Mucosa of rectum (tissue), 2 donors: ENCODE data around the gene C3orf52.
"Not testable (repeated sequence)": the region's sequence is repeated elsewhere in the genome, so short reads cannot be mapped to it uniquely, and the experiment has no call there.

Experiments
- H3K27ac ChIP-seq, 2 donors: one replicate each; pipeline ENCODE4 v1.7.0; 2013; ENCODE audit warnings: inconsistent platforms in 2 of 2, low read depth in 2 of 2, low read length in 2 of 2
- H3K27me3 ChIP-seq, 2 donors: one replicate each; pipeline ENCODE4 v1.7.0; 2013; ENCODE audit warnings: low read length in 2 of 2; ENCODE audit not compliant: control insufficient read depth in 2 of 2, insufficient read depth in 2 of 2
- H3K36me3 ChIP-seq, 2 donors: one replicate each; pipeline ENCODE4 v1.7.0; 2013; ENCODE audit warnings: low read length in 2 of 2; ENCODE audit not compliant: control insufficient read depth in 2 of 2, insufficient read depth in 2 of 2
- H3K4me1 ChIP-seq, 2 donors: one replicate each; pipeline ENCODE4 v1.7.0; 2013; ENCODE audit warnings: low read length in 2 of 2, mild to moderate bottlenecking in 1 of 2; ENCODE audit not compliant: control insufficient read depth in 2 of 2, insufficient read depth in 2 of 2
- H3K4me3 ChIP-seq, 2 donors: one replicate each; pipeline ENCODE4 v1.7.0; 2013; ENCODE audit warnings: low read length in 2 of 2
- H3K9ac ChIP-seq, 2 donors: one replicate each; pipeline ENCODE4 v1.7.0; 2013; ENCODE audit warnings: low read length in 2 of 2, low read depth in 1 of 2, mild to moderate bottlenecking in 1 of 2
- H3K9me3 ChIP-seq, 2 donors: one replicate each; pipeline ENCODE4 v1.7.0; 2013; ENCODE audit warnings: low read length in 2 of 2; ENCODE audit not compliant: control insufficient read depth in 2 of 2
- donor health status: healthy.
- donor health status: Normal muscosa, but diverticular disease.

C3orf52 gene

DNA sequence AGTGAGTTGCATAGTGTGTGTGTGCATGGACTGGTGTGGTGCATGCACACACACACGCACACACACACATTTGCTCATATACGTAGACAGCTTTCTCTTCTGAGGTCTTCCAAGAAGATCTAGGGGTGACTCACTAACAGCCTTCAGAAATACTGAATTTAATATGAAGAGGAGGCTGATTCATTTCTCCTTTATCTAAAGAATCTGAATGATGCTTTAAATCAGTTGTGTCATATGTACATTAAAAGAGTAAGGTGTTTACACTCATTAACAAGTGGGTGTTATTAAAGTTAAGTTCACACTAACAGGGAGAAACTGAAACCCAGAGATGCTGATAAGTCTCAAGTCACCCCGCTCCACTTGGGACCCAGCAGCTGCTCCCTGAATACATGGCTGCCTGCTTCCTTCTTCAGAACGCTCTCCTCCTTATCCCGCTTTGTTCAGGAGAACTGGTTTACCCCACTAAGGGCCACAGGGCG is 29.7 kb upstream of the C3orf52 start:
- Histone ChIP-seq H3K4me1 (no peaks in the 10 kb centered on the region), H3K4me3 (no peak overlapping the region), H3K9me3 (no peaks in the 10 kb centered on the region), H3K9ac (no peak overlapping the region), H3K27me3 (no peaks in the 10 kb centered on the region), H3K27ac (no peak overlapping the region), H3K36me3 (no peaks in the 10 kb centered on the region)

DNA sequence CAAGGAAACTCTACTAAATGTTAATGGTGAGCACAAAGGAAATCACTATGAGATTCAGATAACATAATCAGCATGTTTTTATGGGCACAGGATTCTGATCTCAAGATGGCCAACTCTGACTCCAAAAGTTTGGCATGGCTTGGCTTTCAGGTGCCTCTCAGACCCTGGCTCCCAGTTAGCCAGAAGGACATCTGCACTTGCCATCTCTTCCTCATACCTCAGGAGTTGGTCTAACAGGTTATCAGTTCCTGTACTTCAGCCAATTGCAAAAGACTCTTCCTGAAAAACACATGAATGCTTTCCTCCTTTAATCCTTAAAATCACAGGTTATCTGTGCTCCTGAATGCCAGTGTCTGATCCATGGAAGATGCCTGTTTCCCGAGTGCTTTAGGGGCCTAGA is 26.7 kb upstream of the C3orf52 start:
- H3K9me3 ChIP-seq, result no peaks in the 10 kb centered on the region

DNA sequence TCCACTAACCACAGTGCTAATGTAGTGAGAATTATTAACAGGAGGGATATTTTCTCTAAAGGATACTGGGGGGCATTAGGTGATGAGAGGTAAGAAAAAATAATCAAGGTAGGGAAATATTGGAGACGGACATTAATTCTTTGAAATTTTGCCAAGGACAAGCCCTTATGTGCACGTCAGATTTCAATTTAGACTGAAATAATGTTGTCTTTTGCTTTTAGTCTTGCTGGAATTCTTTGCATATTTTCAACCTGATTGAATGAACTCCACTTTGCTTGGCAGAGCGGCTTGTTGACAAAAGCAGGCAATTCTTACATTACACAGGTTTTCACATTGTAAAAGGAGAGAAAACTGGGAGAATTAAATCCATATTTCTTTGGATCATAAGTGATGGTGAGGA is 25.0 kb upstream of the C3orf52 start:
- Histone ChIP-seq H3K27ac (no peak overlapping the region), H3K4me1 (no peaks in the 10 kb centered on the region), H3K36me3 (no peaks in the 10 kb centered on the region), H3K9me3 (no peaks in the 10 kb centered on the region), H3K4me3 (no peak overlapping the region), H3K9ac (no peak overlapping the region), H3K27me3 (no peaks in the 10 kb centered on the region)

More for the DNA sequence above, 26.7 kb upstream of the C3orf52 start:
- H3K27ac ChIP-seq, result no peak overlapping the region
- no peaks in the 10 kb centered on the region for H3K4me1 ChIP-seq
- H3K4me3 ChIP-seq, result no peak overlapping the region
- no peak overlapping the region for H3K9ac ChIP-seq
- no peaks in the 10 kb centered on the region for H3K27me3 ChIP-seq
- no peaks in the 10 kb centered on the region for H3K36me3 ChIP-seq

DNA sequence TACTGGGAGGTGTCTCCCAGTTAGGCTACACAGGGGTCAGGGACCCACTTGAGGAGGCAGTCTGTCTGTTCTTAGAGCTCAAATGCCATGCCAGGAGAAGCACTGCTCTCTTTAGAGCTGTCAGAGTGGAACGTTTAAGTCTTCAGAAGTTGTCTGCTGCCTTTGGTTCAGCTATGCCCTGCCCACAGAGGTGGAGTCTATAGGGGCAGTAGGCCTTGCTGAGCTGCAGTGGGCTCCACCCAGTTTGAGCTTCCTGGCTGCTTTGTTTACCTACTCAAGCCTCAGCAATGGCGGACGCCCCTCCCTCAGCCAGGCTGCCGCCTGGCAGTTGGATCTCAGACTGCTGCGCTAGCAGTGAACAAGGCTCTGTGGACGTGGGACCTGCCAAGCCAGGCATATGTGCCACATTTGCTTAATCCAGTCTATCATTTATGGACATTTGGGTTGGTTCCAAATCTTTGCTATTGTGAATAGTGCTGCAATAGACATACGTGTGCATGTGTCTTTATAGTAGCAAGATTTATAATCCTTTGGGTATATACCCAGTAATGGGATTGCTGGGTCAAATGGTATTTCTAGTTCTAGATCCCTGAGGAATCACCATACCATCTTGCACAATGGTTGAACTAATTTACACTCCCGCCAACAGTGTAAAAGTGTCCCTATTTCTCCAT is 13.7 kb upstream of the C3orf52 start:
- not testable (repeated sequence) for H3K9me3 ChIP-seq, H3K36me3 ChIP-seq, H3K27me3 ChIP-seq
- H3K4me1 ChIP-seq, result peaks cover 8 to 20% of the 10 kb centered on the region in 2 donors
- peak overlapping the region in 1 of 2 donors; percentile 47 for H3K9ac ChIP-seq
- H3K4me3 ChIP-seq, result peak overlapping the region in 1 of 2 donors; percentile 54
- H3K27ac ChIP-seq, result peak overlapping the region; percentile 70 to 77

DNA sequence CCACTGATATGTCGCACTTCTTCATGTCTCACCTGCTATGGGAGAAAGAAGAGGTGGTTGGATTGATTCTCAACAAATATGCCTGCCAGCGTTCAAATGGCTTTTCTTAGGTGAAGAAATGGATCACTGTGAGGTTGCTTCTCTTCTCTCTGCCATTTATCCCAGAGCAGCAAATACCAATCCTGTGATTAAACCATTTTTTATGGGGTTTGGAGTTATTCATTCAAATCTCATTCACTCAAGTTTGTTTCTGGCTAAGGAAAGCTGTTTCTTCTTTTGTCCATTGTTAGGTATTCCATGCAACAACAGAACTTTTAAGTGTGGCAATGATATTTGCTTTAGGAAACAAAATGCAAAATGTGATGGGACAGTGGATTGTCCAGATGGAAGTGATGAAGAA is 12.2 kb upstream of the C3orf52 start:
- no peak overlapping the region for H3K27ac ChIP-seq
- H3K9me3 ChIP-seq, result no peaks in the 10 kb centered on the region
- H3K9ac ChIP-seq, result no peak overlapping the region
- no peaks in the 10 kb centered on the region for H3K27me3 ChIP-seq
- H3K36me3 ChIP-seq, result no peaks in the 10 kb centered on the region
- H3K4me3 ChIP-seq, result no peak overlapping the region
- peaks cover 8 to 20% of the 10 kb centered on the region in 2 donors for H3K4me1 ChIP-seq

DNA sequence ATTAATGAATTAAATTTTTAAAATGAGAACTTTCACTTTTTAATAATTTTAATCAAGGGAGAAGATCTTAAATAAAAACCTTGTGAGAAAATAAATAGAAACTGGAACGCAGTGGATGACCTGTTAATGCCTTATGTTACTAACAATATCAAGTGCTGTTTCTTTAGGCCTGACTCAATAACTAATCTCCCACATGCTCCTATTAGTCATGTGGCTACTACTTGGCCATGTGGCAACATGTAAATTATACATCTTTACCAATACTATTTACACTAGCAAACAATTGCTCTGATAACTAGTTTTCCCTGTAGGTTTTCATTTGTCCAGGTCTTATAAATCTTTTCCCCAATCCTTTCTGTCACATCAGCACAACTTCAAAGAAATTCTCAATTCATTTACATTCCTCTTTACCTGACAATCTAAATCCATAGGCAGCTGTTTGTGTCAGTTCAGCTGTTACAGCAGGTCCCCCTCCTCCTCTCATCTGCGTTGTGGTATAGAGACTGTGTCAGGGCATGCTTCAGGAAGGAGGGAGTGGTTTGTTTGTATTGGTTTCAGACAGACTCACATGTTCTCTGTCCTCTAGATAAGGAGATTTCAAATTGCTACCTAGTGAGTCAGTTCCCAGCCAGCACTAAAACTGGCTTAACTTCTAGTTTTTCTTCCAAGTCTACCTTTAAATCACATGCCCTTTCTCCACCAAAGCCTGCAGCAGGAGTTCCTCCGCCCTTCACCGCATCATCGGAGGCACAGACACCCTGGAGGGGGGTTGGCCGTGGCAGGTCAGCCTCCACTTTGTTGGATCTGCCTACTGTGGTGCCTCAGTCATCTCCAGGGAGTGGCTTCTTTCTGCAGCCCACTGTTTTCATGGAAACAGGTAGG is 11.3 kb upstream of the C3orf52 start:
- H3K4me3 ChIP-seq, result peak overlapping the region; percentile 45 to 68
- H3K27me3 ChIP-seq, result no peaks in the 10 kb centered on the region
- peaks cover 8 to 20% of the 10 kb centered on the region in 2 donors for H3K4me1 ChIP-seq
- H3K27ac ChIP-seq, result peak overlapping the region; percentile 81 to 88
- no peaks in the 10 kb centered on the region for H3K36me3 ChIP-seq
- peak overlapping the region; percentile 56 to 64 for H3K9ac ChIP-seq
- no peaks in the 10 kb centered on the region for H3K9me3 ChIP-seq

DNA sequence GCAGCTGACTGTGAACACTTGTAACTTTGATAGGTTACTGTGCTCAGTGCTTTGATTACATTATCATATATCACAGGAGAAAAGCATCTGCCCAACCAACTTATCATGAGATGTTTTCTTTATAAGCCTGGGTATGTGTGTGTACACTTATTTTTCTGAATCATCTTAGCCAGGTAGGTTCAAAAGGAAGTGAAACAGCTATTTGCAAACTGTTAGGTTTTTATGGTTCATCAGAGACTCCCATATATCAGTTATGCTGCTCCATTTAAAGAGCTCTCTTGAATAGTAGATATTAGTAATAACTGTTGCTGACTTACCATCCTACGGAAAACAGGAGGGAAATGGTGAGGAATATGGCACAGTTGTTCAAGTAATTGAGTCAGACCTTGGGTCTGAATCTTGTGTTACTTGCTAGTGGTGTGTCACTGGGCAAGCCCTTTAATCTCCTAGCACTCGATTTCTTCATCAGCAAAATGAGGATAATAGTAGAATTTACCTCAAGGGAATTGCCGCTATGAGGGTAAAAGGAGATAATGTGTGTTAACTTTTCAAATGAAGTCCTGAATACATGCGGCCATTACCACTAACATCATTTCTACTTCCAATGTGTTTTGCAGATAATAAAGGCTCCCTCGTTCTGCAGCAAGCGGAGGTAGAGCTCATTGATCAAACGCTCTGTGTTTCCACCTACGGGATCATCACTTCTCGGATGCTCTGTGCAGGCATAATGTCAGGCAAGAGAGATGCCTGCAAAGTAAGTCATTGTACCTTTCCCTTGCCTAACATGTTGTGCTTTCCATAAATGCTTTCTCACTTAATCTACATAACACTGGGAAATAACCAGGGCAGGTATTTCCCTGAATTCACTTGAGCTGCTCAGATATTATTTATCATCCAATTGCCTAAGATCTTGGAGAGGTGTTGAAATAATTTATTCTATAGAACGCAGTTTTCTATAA is 7.8 kb upstream of the C3orf52 start:
- H3K27ac ChIP-seq, result no peak overlapping the region

DNA sequence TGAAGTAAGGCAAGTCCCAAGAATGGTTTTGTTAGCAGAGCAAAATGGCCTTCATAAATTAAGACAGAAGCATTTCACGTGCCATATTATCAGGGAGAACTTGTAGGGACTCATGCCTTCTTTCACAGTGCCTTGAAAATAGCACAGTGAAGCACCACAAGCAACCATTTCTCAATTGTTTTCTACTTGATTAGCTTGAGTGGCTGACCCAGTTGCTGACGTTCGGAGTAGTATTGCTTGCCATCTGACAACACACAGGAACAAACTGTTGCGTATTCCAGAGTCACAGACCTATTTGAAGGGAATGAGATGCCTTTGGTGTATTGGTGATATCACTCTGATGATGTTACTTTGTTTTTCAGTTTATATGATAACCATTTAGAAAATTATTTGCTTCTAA is 3.0 kb upstream of the C3orf52 start:
- Histone ChIP-seq H3K27me3 (no peaks in the 10 kb centered on the region), H3K36me3 (no peaks in the 10 kb centered on the region), H3K27ac (no peak overlapping the region), H3K4me1 (peaks cover 11 to 35% of the 10 kb centered on the region in 2 donors), H3K4me3 (no peak overlapping the region), H3K9ac (no peak overlapping the region), H3K9me3 (no peaks in the 10 kb centered on the region)

More for the DNA sequence above, 7.8 kb upstream of the C3orf52 start:
- Histone ChIP-seq H3K9me3 (no peaks in the 10 kb centered on the region), H3K36me3 (no peaks in the 10 kb centered on the region), H3K4me3 (no peak overlapping the region), H3K27me3 (no peaks in the 10 kb centered on the region), H3K9ac (no peak overlapping the region), H3K4me1 (peaks cover 8 to 20% of the 10 kb centered on the region in 2 donors)

DNA sequence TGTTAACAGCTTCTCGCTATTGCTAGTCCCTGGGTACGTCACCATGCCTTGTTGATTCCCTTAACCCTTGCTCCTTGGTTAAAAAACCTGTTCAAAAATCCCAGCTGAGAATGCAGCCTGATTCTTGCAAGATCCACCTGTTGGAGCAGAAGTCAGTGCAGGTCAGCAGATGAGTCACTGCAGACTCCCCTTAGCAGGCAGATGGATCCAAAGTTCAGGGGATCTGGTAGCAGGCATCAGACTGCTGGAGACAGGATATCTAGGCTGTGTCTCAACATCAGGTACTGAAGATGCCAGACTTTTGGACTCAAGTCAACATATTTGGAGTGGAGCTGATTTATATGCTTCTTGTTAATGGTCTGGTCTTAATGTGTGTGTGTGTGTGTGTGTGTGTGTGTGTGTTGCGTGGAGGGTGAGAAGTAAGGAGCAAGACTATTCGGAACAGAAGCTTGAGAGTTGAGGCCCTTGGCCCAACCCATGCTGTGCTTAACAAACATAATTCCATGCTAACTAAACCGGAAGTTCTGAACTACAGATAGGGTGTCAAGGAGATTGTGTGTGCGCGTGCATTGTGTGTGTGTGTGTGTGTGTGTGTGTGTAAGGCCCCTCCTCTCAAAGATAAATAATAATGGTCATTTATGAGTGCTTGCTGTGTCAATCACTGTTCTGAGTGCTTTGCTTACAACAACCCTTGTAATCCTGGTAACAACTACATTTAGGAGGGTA is 1.0 kb upstream of the C3orf52 start:
- Histone ChIP-seq H3K4me1 (peaks cover 21 to 51% of the 10 kb centered on the region in 2 donors), H3K27ac (peak overlapping the region; percentile 90 to 93), H3K27me3 (no peaks in the 10 kb centered on the region), H3K36me3 (no peaks in the 10 kb centered on the region), H3K9me3 (no peaks in the 10 kb centered on the region), H3K4me3 (peak overlapping the region; percentile 73 to 79), H3K9ac (peak overlapping the region in 1 of 2 donors; percentile 85)
